Measurements from ENCODE around the gene LRMDA.
"Not testable (repeated sequence)": the region's sequence is repeated elsewhere in the genome, so short reads cannot be mapped to it uniquely, and the experiment has no call there.

The LRMDA gene

DNA sequence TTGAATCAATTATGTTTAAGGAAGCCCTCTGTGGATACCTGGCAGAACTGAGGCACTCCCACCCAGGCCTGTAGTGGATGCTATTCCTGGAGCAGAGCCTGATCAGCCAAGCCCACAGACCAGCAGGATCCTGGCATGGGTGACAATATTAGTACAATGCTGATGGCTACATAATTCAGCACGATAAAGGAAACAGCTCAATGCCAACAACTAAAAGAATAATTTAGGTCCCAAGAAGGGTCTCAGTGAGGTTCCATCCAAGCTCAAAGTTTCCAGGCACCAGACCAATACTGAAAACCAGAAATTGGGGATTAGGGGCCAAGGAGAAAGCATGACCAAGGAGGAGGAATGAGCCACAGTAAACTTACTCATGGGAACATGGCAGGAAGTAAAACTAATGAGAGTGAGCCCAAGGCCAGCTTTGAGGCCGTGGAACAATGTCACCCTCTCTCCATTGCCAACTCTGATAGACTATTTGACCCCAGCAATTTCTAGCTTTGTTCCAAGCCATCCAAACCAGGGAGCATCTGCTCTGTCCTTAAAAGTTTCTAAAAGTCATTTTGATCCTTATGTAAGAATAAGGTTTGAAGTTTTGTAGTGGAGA is 1123.7 kb downstream of the LRMDA start:
- Mint-ChIP-seq H3K4me1 (no peaks in the 10 kb centered on the region), H3K4me3 (no peak overlapping the region), H3K9me3 (no peaks in the 10 kb centered on the region), H3K27me3 (no peaks in the 10 kb centered on the region), H3K27ac (no peak overlapping the region)
- ATAC-seq (no peak), DNase-seq (no peak)

DNA sequence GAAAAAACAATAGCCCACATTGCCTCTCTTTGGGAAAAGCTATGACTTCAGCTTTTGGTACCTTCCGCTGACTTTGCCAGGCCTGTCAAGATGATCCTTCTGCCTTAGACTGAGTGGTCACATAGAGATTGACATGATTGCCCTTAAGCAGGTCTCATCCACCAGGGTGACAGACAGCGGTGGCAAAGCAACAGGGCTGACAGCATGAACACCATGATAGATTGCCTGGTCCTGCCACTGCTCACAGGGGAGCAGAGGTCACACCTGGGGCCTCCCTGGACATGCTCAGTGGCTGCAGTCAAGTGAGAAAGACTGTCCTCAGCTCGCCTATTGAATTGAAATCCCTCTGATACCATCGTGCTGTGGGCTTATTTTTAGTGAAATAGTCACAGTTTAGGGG is 1125.9 kb downstream of the LRMDA start:
- H3K4me1 Mint-ChIP-seq: no peaks in the 10 kb centered on the region
- H3K27ac Mint-ChIP-seq: no peak overlapping the region
- no peaks in the 10 kb centered on the region for H3K9me3 Mint-ChIP-seq
- DNase-seq (no peak), ATAC-seq (no peak)
- H3K27me3 Mint-ChIP-seq: no peaks in the 10 kb centered on the region
- no peak overlapping the region for H3K4me3 Mint-ChIP-seq

DNA sequence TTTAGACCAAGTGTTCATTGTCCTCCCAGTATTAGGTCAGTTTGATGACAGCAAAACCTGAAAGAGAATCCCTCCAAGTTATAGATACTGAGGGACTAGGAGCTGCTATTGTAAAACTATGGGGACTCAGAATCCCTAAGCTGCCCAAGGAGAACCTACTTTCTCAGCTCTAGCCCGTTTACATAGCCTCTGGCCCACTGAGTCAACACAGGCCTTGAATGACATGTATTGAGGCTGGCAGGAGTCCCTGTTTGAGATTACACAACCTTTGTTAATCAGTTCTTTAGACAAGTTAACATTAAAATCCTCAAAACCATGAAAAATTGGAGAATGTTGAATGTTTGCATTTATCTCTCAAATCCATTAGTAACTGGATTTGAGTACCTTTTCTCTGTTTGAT is 1127.2 kb downstream of the LRMDA start:
- ATAC-seq (no peak), DNase-seq (no peak)
- Mint-ChIP-seq H3K4me1 (no peaks in the 10 kb centered on the region), H3K27me3 (no peaks in the 10 kb centered on the region), H3K4me3 (no peak overlapping the region), H3K9me3 (no peaks in the 10 kb centered on the region), H3K27ac (no peak overlapping the region)

DNA sequence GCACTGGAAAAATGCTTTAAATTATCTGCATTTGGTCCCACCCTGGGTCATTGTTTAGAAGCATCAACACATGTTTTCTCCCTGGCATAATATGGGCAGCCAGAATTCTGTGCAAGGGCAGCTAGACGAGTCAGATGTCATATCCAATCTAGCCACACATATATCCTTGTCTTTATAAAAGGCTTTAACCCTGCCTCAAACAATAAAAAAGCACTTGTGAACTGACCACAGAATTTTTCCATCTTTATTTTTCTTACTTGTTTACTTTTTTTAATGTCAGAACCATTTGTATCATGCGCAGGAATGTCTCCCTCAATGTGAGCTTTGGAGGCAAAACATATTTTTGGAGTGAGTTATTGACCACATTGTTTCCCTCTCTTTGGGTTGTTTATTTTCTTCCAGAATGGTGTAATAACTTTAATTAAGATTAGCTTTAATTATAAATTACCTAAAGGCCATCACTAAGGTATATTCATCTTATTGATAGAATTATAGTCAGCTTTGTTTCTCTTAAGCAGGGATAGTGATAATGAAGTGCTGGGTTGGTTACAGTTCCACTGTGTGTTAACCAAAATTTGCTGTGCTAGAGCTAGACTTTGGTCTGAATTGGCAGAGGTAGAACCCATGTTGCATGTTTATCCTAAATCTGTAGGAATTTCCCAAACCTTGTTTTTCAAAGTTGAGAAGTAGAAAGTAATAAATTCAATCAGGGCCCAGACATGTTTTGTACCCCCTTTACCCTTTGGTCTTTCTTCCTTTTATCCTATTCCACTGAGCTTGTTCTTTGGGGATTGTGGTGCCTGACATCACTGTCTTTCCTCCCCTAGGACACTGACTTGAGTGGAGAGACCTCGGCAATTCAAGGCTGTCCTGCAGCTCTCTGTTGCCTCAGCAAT is 1127.8 kb downstream of the LRMDA start:
- ATAC-seq: no peak
- H3K9me3 Mint-ChIP-seq: no peaks in the 10 kb centered on the region
- no peaks in the 10 kb centered on the region for H3K4me1 Mint-ChIP-seq
- no peaks in the 10 kb centered on the region for H3K27me3 Mint-ChIP-seq
- H3K4me3 Mint-ChIP-seq: no peak overlapping the region
- no peak for DNase-seq
- no peak overlapping the region for H3K27ac Mint-ChIP-seq

- H3K27ac Mint-ChIP-seq: no peak overlapping the region
- H3K9me3 Mint-ChIP-seq: no peaks in the 10 kb centered on the region
- H3K27me3 Mint-ChIP-seq: no peaks in the 10 kb centered on the region
- DNase-seq (no peak), ATAC-seq (no peak)
- H3K4me3 Mint-ChIP-seq: no peak overlapping the region
- no peaks in the 10 kb centered on the region for H3K4me1 Mint-ChIP-seq
Measured at GRCh38 chr10:76559892-76560220, 1128.4 kb downstream of the LRMDA start.

DNA sequence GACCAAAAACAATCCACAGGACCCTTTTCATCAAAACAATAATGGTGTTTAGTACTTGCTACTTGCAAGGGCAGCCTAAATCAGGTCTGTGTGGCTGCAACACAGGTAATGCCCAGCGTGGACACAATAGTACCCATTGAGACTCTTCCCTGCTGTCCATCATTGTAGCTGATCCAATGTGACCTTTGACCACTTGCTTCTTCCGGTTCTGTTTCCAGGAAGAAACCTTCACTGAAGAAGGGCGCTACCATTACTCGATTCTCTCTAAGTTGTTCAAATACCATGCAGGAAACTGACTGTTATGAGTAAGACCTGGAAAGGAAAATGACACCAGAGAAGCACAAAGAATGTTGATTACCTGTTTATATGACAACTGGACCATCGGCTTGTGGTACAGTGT is 1128.9 kb downstream of the LRMDA start:
- DNase-seq: no peak
- Mint-ChIP-seq H3K4me3 (no peak overlapping the region), H3K4me1 (no peaks in the 10 kb centered on the region), H3K27me3 (no peaks in the 10 kb centered on the region), H3K9me3 (no peaks in the 10 kb centered on the region), H3K27ac (no peak overlapping the region)
- ATAC-seq: no peak

DNA sequence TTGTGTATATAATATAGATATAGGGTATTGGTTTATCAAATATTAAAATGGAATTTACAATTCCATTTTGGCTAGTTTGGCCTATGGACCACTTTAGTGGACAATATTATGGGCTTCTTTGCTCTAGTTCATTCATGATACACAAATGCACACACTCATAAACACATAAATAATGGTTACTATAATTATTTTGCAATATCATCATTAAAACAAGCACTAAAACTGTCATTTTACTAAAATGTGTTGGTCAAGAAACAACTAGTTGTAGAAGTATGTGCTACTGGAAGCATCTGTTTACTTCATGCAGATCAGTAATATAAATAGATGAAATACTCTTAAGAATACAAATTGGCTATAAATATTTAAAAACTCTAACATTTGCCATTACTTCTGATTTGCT is 1131.9 kb downstream of the LRMDA start:
- no peaks in the 10 kb centered on the region for H3K4me1 Mint-ChIP-seq
- no peak overlapping the region for H3K4me3 Mint-ChIP-seq
- H3K9me3 Mint-ChIP-seq: no peaks in the 10 kb centered on the region
- H3K27me3 Mint-ChIP-seq: no peaks in the 10 kb centered on the region
- no peak overlapping the region for H3K27ac Mint-ChIP-seq
- no peak for ATAC-seq
- DNase-seq: no peak

- no peak for ATAC-seq
- DNase-seq: no peak
- Mint-ChIP-seq H3K9me3 (peaks cover under 1 to 8% of the 10 kb centered on the region in 2 donors), H3K27me3 (no peaks in the 10 kb centered on the region), H3K27ac (no peak overlapping the region), H3K4me3 (no peak overlapping the region), H3K4me1 (no peaks in the 10 kb centered on the region)
Measured at GRCh38 chr10:76572021-76572420, 1140.6 kb downstream of the LRMDA start.

DNA sequence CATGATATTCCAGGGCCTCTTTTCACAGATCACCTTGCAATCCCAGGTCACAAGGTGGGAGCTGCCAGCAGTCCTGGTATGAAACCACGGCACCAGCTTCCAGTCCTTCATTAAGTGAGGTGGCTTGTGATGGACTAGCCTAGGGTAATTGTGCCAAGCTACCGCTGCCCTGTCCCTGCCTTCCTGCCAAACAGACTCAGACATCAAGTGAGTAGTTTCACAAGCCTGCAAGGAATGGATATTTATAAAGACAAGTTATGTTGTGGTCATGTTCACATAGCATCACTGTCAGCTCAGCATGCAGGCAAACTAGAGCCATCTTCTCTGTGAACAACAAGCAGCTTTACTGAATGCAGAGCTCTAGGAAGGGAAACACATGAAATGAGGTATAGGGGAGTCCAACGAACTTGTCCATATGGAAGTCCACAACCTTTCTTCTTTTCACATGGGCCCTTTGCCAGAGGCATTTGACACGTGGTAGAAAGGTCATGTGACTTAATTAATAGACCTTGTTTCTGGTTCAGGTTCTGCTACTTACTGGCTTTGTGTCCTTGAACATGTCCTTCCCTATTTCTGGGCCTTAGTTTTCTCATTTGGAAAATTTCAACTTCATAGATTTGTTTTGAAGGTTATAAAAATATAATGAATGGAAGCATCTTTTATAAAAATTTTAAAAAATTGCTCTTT is 1145.0 kb downstream of the LRMDA start:
- Mint-ChIP-seq H3K9me3 (peaks cover 7 to 22% of the 10 kb centered on the region in 2 donors), H3K27me3 (no peaks in the 10 kb centered on the region), H3K4me1 (no peaks in the 10 kb centered on the region), H3K27ac (no peak overlapping the region), H3K4me3 (no peak overlapping the region)
- DNase-seq (no peak), ATAC-seq (no peak)

GRCh38 chr10:76577455-76577854 is 1146.0 kb downstream of the LRMDA start:
- H3K27me3 Mint-ChIP-seq: no peaks in the 10 kb centered on the region
- DNase-seq (no peak), ATAC-seq (no peak)
- no peaks in the 10 kb centered on the region for H3K4me1 Mint-ChIP-seq
- H3K9me3 Mint-ChIP-seq: peaks cover 7 to 22% of the 10 kb centered on the region in 2 donors
- H3K4me3 Mint-ChIP-seq: no peak overlapping the region
- H3K27ac Mint-ChIP-seq: no peak overlapping the region

DNA sequence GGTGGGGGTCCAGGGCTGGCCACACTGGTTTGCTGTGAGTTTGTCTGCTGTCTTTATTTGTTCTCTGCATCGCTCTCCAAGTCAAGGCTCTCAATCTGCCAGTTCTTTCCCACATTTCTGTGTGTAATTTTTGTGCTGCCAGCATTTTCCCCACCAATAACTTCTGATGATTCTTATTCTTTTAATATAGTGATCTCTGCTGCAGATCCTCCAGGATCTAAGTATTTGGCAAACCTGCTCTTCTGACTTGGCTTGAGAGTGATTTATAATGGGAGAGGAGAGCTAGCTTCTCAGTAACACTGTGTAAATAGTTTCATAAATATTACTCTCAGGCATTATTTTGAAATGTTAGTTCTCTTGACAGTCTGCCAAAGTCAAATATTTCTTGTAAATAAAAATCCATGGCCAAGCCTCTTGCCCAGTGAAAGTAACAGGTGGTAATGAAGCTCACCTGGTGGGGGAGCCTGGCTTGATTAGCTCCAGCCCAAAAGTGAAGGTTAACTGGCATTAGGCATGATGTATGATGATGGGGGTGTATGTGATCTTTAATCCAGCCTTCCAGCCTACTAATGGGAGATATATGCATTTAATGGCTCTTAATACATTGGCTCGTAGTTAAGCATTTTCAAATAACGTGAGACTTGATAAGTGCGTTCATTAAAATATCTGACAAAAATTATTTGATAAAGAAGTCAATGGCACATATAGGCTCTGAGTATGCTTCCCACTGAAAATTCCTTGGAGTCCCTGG is 1150.3 kb downstream of the LRMDA start:
- Mint-ChIP-seq H3K4me3 (no peak overlapping the region), H3K27ac (no peak overlapping the region), H3K9me3 (peaks cover 7 to 15% of the 10 kb centered on the region in 2 donors), H3K4me1 (no peaks in the 10 kb centered on the region), H3K27me3 (no peaks in the 10 kb centered on the region)
- ATAC-seq: no peak
- no peak for DNase-seq

GRCh38 chr10:76582531-76582930 is 1151.1 kb downstream of the LRMDA start:
- Mint-ChIP-seq H3K4me3 (no peak overlapping the region), H3K27ac (no peak overlapping the region), H3K27me3 (no peaks in the 10 kb centered on the region), H3K9me3 (peaks cover under 1 to 12% of the 10 kb centered on the region in 2 donors), H3K4me1 (no peaks in the 10 kb centered on the region)
- DNase-seq (no peak), ATAC-seq (no peak)

DNA sequence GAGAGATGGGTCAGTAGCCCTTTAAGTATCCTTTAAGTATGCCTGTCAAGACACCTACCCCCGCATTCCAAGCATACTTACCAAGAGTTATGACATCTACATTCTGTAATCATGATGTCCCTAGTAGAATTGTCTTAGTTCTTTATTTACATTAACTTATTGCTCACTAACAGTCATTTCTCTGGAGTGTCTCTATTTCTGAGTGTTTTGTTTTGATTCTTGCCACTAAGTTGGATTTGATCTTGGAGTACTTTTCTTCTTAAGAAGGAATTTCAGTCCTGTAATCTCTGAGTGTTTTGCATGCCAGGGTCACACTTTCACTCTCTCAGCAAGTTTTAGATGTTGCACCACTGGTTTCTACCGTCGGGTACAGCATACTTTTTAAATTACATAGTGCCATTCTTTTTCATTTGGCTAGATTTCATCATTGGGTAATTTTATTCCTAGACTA is 1152.3 kb downstream of the LRMDA start:
- DNase-seq: no peak
- Mint-ChIP-seq H3K27ac (no peak overlapping the region), H3K9me3 (peaks cover 0 to 6% of the 10 kb centered on the region in 2 donors), H3K27me3 (no peaks in the 10 kb centered on the region), H3K4me3 (no peak overlapping the region), H3K4me1 (no peaks in the 10 kb centered on the region)
- ATAC-seq: no peak

DNA sequence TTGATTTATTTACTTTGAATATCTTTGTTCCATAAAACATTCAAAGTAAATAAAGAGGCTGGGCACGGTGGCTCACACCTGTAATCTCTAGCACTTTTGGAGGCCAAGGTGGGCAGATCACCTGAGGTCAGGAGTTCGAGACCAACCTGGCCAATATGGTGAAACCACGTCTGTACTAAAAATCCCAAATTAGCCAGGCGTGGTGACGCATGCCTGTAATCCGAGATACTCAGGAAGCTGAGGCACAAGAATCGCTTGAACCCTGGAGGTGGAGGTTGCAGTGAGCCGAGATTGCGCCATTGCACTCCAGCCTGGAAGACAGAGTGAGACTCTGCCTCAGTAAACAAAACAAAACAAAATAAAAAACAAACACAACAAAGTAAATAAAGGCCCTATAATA is 1153.0 kb downstream of the LRMDA start:
- not testable (repeated sequence) for ATAC-seq, H3K4me3 Mint-ChIP-seq, DNase-seq, H3K27me3 Mint-ChIP-seq, H3K9me3 Mint-ChIP-seq, H3K4me1 Mint-ChIP-seq, H3K27ac Mint-ChIP-seq

Measured in stimulated activated naive CD8-positive, alpha-beta T cell treated with anti-CD3 and anti-CD28 coated beads, Interleukin-15, amount 100 ng/mL, for 72 hours (primary cell).